DLD1 (cell line): ENCODE results near the gene RNF149.
"Not testable (repeated sequence)": the region's sequence is repeated elsewhere in the genome, so short reads cannot be mapped to it uniquely, and the experiment has no call there.

ENCODE experiments used
- in situ Hi-C: cut with HindIII; loops from 2 replicates; pipeline ENCODE4 v1.10.0; 2017; ENCODE audit warnings: low sequenced_read_pairs

The RNF149 gene

DNA sequence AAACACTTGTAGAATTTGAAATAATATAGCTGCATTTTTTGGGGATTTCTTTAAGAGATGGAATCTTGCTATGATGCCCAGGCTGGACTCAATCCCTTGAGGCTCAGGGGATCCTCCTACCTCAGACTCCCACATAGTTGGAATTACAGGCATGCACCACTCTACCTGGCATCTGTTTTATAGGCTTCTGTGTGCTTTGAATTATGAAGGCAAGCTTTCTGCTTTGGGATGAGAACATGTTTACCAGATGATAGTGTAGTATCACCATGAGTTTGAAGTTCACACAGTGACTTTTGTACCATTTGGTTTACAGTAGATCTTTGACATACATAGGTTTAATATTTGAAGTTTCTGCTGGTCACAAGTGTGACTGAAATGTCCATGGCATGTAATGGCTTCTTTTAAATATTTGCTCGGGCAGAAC is 45.1 kb downstream of the RNF149 start:
- in situ Hi-C loops: no loop called here

DNA sequence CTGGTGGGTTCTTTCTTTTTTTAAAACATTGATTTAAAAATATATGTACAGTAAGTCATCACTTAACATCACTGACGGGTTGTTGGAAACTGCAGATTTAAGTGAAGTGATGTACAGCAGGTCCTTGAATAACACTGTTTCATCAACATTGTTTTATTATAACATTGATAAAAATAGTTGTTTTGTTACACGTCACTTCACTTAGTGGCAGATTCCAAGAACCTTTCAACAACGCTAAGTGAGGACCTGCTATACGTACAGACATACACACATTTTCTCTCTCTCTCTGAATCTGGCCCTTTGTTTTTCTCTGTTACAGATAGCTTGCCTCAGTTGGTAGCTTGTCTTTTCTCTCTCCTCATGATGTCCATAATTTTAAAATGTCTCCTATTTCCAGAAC is 46.4 kb downstream of the RNF149 start:
- in situ Hi-C loops: no loop called here

DNA sequence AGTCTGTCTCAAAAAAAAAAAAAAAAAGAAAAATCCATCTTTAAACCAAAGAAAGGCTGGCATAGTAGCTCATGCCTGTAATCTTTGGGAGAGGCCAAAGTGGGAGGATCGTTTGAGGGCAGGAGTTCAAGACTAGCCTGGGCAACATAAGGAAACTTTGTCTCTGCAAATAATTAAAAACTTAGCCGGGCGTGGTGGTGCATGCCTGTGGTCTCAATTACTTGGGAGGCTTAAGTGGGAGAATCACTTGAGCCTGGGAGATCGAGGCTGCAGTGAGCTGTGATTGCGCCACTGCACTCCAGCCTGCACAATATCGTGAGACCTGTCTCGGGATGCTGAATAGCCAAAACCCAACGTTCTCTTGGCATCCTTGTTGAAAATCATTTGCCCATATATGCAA is 49.7 kb downstream of the RNF149 start:
- in situ Hi-C loops: no loop called here

DNA sequence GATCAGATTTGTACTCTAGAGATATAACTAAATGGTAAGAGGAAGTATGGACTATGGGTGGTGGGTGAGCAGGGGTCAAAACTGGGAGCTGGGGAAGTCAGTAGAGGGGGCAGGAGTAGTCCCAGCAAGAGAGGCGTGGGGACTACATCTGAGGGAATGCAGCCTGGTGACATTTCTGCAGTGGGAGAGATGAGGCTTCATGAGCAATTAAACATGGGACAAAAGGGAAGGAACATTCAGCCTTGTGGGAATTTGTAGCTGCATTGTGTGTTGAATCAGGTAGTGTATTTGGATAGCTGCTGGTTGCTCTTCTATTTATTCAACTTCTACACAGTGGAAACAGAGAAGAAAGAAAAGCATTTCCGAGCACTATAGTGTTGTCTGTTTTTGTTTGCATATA is 52.2 kb downstream of the RNF149 start:
- in situ Hi-C loops: no loop called here

DNA sequence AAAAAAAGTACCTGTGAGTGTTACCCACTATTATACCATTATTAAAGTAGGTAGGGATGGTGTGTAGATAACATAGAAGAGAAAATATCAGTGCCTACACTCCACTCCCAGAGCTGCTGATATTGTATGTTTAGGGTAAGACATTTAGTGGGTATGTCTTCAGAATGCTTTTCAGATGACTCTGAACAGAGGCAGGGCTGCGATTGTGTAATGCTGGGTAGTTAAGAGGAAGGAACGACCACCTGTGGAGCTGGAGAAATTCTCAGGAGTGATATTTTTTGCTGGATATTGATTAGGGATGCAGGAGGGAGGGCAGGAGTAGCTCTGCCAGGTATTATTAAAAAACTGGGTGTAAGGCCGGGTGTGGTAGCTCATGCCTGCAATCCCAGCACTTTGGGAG is 53.0 kb downstream of the RNF149 start:
- in situ Hi-C loops: no loop called here

DNA sequence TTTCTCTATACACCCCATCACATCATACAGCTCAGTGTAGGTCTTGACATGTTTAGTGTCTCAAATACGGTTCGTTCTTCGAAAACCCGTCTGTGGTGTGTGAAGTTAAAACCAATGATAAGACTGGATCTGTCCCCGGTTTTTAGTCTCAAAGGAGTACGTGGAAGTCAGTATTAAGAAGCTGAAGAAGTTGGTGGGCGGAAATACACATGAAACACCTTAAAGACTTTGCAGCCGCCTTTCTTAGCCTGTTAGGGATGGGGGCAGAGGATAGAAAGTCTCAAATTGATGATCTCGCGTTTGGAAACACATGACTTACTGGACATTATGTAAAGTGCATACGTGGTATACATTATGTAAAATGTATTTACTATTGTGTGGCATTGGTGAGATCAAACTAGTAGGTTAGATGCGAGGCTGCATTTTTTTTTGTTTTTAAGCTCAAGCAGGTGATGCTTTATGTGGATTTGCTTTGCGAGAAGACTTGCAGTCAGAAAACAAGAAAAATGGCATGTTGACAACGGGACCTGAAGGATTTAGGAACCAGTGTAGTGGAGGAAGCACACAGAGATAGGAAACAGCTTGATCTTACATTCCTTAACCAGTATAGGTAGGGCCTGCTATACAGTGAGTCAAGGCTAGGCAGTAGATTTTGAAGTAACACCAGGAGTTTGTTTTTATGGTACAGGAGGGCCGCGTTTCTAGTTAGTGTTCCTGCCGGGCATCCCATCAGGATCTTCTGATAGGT is 54.6 kb downstream of the RNF149 start:
- in situ Hi-C loops: no loop called here

DNA sequence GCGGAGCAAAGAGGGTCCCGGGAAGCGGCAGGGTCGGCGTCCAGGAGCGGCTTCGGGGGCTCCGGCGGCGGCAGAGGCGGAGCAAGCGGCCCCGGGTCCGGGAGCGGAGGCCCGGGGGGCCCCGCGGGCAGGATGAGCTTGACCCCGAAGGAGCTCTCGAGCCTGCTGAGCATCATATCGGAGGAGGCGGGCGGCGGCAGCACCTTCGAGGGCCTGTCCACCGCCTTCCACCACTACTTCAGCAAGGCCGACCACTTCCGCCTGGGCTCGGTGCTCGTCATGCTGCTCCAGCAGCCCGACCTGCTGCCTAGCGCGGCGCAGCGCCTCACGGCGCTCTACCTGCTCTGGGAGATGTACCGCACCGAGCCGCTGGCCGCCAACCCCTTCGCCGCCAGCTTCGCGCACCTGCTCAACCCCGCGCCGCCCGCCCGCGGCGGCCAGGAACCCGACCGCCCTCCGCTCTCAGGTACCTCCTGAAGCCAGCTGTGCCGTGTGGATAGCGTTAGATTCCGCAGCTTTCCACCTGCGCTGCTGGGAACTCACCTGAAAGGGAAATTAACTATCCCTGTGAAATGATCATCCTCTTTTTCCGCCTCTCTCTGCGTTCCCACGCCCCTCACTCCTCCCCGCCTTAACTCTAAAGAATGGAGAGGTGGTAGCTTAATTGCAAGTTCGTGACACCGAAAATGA is 55.3 kb downstream of the RNF149 start:
- in situ Hi-C loops: no loop called here

DNA sequence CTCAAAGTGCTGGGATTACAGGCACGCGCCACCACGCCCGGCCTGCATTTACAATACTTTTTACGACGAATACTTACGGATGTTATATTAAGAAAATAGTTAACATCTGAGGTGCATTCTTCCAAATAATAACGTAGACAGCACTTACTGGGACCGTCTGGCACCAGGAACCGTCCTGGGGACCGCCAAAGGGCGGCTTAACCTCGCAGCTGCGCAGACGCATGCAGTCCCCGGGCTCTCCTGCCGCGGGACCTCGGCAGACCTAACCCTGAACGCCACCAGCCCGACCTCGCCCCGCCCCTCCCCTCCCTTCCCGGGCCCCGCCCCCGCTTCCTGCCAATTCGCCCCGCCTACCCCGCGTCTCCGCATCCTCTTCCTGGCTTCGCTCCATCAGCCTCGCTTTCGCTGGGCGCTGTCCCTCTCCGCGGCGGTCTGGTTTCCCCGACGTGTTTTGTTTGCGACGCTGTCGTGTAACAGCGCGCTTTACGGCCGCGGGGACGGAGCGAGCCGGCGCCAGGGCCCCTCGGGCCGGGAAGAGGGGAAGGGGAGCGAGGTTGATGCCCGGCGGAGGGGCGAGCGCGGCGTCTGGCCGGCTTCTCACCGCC is 56.0 kb downstream of the RNF149 start, which contains the start of gene CNOT11:
TSS of gene CNOT11 (plus strand) at position 479 of the 605 bp plus-strand sequence. CDS start at position 558, 79 bp downstream.
- in situ Hi-C loops: no loop called here

DNA sequence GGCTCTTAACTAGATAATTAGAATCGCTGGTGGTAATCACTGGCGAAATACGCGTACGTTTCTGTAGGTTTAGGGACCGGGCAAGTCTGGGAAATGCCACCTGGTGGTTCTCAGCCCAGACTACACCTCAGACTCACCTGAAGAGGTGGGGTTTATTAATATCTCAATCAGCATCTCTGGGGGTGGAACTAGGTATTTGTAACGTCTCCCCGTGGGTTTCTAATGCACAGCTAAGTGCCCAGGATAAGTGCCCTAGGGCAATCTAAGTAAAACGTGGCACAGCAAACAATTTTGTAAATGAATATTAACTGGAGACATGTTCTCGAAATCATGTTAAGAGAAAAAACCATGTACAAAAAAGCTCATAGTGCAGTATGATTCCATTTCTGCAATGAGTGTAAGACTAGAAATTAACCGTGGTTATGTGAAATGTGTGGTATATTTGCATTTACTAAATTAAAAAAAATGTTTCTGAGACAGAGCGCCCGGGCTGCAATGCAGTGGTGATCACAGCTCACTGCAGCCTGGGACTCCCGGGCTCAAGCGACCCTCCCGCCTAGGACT is 56.6 kb downstream of the RNF149 start:
- in situ Hi-C loops: no loop called here

DNA sequence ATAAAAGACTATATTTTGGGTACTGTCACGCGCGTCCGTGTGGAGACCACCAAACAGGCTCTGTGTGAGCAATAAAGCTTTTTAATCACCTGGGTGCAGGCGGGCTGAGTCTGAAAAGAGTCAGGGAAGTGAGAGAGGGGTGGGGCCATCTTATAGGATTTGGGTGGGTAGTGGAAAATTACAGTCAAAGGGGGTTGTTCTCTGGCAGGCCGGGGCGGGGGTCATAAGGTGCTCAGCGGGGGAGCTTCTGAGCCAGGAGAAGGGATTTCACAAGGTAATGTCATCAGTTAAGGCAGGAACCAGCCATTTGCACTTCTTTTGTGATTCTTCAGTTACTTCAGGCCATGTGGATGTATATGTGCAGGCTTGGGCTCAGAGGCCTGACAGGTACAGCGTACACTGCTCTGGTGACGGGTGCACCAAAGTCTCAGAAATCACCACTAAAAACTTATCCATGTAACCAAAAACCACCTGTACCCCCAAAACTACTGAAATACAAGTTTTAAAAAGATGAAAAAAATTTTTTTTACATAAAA is 57.2 kb downstream of the RNF149 start:
- in situ Hi-C loops: not testable (repeated sequence)

DNA sequence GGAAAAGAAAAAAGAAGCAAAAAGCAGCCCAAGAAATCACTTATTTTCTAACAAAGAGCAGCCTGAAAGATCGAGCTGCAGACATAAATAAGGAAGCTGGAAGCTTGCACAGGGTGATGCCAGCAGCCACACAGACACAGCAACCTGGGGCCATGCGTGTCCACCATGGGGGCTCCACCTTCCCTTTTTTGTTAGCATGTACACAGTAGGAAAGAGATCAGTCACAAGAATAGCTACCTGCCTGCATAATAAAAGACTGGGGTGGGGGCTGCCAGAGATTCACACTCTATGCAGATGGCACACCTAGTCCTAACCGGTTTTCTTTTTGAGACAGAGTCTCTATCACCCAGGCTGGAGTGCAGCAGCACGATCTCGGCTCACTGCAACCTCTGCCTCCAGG is 58.7 kb downstream of the RNF149 start:
- in situ Hi-C loops: no loop called here

DNA sequence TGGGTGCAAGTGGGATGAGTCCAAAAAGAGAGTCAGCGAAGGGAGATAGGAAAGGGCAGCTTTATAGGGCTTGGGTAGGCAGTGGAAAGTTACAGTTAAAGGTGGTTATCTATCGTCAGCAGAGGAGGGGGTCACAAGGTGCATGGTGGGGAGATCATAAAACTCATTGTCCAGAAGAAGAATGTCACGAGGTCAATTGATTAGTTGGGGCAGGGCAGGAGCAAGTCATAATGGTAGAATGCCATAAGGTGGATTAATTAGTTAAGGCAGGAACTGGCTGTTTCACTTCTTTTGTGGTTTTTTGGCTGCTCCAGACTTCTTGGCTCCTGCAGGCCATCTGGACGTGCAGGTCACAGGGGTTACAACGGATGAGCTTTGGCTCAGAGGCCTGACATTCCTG is 59.7 kb downstream of the RNF149 start:
- in situ Hi-C loops: not testable (repeated sequence)

DNA sequence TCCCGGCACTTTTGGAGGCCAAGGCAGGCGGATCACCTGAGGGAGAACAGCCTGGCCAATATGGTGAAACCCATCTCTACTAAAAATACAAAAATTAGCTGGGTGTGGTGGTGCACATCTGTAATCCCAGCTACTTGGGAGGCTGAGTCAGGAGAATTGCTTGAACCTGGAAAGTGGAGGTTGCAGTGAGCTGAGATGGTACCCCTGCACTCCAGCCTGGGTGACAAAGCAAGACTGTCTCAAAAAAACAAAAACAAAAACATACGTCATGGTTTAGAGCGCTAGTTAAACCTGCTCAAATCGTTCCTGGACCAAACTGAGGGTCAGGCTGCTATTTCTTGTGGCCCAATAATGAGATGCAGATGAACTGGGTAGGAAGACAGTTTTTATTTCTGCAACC is 63.0 kb downstream of the RNF149 start:
- in situ Hi-C loops: not testable (repeated sequence)

DNA sequence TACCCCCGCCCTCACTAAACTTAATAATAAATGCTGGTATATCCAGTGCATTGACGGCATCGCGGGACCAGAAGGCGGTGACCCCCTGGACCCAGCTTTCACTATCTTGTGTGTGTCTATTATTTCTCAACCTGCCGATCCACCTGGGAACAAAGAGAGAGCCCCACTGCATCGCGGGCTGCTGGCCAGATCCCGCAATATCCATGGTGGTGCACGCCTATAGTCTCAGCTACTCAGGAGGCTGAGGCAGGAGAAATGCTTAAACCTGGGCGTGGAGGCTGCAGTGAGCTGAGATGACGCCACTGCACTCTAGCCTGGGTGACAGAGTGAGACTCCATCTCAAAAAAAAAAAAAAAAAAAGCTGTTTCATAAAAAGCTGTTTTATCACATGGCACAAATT is 63.6 kb downstream of the RNF149 start:
- in situ Hi-C loops: not testable (repeated sequence)

DNA sequence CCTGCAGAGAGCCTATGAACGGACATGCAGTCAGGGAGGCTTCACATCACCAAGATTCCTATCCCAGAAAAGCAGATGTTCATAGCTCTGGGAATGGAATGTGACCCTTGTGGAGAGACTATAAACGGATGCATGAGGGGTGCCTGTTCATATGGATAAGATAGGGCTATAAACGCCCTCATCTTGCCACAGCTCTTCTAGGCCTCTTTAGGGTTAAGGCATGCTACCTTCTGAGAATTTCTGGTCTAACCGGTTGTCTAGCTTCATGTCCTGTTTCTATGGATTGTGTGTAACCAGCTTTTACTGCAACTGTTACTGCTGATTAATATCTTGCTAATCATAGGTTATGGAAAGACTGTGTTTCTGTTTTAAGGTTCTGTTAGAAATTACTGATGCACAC is 64.1 kb downstream of the RNF149 start:
- in situ Hi-C loops: not testable (repeated sequence)

DNA sequence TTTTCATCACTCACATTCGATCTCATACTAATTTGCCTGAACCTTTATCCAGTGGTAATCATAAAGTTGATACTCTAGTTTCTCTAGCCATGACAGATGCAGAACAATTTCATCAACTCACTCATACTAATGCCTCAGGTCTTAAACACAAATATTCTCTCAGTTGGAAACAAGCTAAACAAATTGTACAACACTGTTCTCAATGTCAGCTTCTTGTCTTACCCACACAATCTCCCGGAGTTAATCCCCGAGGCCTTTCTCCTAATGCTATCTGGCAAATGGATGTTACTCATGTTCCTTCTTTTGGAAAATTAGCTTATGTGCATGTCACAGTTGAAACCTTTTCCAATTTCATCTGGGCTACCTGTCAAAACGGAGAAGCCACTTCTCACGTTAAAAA is 67.3 kb downstream of the RNF149 start:
- in situ Hi-C loops: no loop called here

DNA sequence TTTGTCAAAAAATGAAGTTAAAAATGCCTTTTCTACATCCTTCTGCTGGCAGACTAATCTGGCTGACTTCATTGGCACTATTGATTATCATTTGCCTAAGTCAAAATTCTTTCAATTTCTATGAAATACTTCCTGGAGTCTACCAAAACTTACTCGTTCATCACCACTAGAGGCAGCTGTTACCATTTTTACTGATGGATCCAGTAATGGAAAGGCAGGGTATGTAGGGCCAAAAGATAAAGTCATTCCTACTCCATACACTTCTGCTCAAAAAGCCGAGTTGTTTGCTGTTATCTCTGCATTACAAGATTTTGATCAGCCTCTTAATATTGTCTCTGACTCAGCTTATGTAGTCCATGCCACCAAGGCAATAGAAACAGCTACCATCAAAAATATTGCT is 67.8 kb downstream of the RNF149 start:
- in situ Hi-C loops: not testable (repeated sequence)

DNA sequence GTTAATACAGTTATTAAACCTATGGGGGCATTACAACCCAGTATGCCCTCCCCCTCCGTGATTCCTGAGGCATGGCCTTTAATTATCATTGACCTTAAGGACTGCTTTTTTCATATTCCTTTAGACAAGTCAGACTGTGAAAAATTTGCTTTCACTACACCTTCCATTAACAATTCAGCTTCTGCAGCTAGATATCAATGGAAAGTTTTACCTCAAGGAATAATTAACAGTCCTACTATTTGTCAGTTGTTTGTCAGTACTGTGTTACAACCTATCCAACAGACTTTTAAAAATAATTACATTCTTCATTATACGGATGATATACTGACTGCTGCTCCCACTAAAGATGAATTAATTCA is 68.8 kb downstream of the RNF149 start:
- in situ Hi-C loops: not testable (repeated sequence)

DNA sequence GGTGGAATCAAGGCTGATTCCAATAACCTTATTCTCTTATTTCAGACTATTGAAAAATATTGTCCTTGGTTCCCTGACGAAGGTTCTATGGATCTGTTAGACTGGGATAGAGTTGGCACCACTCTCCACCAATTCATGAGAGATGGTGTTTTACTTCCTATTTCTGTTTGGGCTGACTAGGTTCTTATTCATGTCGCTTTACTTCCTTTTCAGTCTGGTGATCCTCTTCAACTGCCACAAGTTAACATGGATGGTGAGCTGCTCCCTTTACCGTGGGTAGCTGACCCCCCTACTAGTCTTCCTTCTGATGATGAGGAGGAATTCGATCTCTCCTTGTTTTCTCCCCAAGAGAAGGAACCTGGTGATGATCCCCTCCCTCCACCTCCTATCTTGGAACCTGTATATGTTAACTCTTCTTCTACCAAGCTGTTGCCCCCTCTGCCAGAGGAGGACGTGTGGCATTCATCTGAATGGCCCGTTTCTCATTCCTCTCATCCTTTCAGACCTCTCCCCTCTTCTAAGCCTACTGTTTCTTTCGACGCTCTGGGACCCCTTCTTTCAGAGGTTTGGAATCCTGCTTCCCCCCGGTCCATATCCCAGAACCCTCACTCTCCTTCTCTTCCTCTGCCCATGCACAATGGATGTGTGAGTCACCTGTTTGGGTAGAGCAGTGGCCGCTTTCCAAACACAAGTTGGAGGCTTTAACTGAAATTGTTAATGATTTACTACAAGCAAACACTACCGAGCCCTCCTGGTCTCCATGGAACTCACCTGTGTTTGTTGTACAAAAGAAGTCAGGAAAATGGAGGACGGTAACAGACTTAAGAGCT is 69.4 kb downstream of the RNF149 start:
- in situ Hi-C loops: no loop called here

DNA sequence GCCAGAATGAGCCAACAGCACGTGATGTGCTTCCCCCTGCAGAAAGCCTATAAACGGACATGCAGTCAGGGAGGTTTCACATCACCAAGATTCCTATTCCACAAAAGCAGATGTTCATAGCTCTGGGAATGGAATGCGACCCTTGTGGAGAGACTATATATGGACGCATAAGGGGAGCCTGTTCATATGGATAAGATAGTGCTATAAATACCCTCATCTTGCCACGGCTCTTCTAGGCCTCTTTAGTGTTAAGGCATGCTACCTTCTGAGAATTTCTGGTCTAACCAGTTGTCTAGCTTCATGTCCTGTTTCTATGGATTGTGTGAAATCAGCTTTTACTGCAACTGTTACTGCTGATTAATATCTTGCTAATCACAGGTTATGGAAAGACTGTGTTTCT is 70.6 kb downstream of the RNF149 start:
- in situ Hi-C loops: not testable (repeated sequence)

DNA sequence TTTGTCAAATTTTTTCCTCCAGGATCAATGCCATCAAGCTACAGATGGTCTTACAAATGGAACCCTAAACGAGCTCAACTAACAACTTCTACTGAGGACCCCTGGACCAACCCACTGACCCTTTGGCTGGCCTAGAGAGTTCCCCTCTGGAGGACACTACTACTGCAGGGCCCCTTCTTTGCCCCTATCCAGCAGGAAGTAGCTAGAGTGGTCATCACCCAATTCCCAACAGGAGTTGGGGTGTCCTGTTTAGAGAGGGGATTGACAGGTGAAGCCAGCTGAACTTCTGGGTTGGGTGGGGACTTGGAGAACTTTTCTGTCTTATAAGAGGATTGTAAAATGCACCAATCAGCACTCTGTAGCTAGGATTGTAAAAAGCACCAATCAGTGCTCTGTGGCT is 72.5 kb downstream of the RNF149 start:
- in situ Hi-C loops: not testable (repeated sequence)
